IPS-18a (cell line): ENCODE data around the gene FAM8A1.

Experiments used
- H3K27ac ChIP-seq: one replicate; pipeline ENCODE4 v1.5.1; 2013; ENCODE audit warnings: low read length
- H3K27me3 ChIP-seq: one replicate; pipeline ENCODE4 v1.6.1; 2013; ENCODE audit warnings: mild to moderate bottlenecking, low read length; ENCODE audit not compliant: control insufficient read depth, insufficient read depth
- H3K36me3 ChIP-seq: one replicate; pipeline ENCODE4 v1.6.1; 2013; ENCODE audit warnings: low read depth, low read length; ENCODE audit not compliant: control insufficient read depth
- H3K4me1 ChIP-seq: one replicate; pipeline ENCODE4 v1.6.1; 2013; ENCODE audit warnings: low read depth, low read length; ENCODE audit not compliant: control insufficient read depth
- H3K4me3 ChIP-seq: one replicate; pipeline ENCODE4 v1.5.1; 2013; ENCODE audit warnings: low read length
- H3K9ac ChIP-seq: one replicate; pipeline ENCODE4 v1.6.1; 2013; ENCODE audit warnings: mild to moderate bottlenecking, low read length, moderate library complexity
- H3K9me3 ChIP-seq: one replicate; pipeline ENCODE4 v1.6.1; 2013; ENCODE audit warnings: low read depth, low read length; ENCODE audit not compliant: control insufficient read depth

Gene FAM8A1

DNA sequence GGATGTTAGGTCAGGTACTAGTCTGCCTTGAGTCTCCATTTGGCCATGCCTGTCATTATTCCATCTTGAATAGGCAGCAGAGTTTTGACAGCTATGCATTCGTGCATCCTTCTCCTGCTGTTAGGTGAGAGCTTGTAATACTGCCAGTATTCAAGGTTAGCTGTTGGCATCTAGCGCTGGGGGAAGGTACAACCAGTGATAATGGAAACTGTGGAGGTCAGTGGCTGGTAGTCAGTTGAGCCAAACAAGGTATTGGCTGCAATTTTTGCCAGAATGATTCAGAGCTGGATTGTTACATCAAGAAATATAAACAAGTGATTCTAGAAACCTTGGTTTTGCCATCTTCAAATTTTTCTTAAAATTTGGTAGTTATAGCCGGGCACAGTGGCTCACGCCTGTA is 6.5 kb downstream of the FAM8A1 start:
- Histone ChIP-seq H3K9ac (no peak overlapping the region), H3K27me3 (peaks cover 2% of the 10 kb centered on the region), H3K9me3 (no peaks in the 10 kb centered on the region), H3K4me1 (no peaks in the 10 kb centered on the region), H3K36me3 (peaks cover 10% of the 10 kb centered on the region), H3K4me3 (no peak overlapping the region), H3K27ac (no peak overlapping the region)

GRCh38 chr6:17610835-17611234 is 10.7 kb downstream of the FAM8A1 start:
- no peak overlapping the region for H3K27ac ChIP-seq
- no peak overlapping the region for H3K9ac ChIP-seq
- H3K4me1 ChIP-seq = no peaks in the 10 kb centered on the region
- no peaks in the 10 kb centered on the region for H3K27me3 ChIP-seq
- peaks cover 29% of the 10 kb centered on the region for H3K36me3 ChIP-seq
- H3K4me3 ChIP-seq = no peak overlapping the region
- no peaks in the 10 kb centered on the region for H3K9me3 ChIP-seq

- H3K9me3 ChIP-seq = no peaks in the 10 kb centered on the region
- peaks cover 41% of the 10 kb centered on the region for H3K36me3 ChIP-seq
- no peaks in the 10 kb centered on the region for H3K4me1 ChIP-seq
- no peak overlapping the region for H3K4me3 ChIP-seq
- H3K9ac ChIP-seq = no peak overlapping the region
- no peaks in the 10 kb centered on the region for H3K27me3 ChIP-seq
- H3K27ac ChIP-seq = no peak overlapping the region
Measured at GRCh38 chr6:17612048-17612447, 11.9 kb downstream of the FAM8A1 start.

DNA sequence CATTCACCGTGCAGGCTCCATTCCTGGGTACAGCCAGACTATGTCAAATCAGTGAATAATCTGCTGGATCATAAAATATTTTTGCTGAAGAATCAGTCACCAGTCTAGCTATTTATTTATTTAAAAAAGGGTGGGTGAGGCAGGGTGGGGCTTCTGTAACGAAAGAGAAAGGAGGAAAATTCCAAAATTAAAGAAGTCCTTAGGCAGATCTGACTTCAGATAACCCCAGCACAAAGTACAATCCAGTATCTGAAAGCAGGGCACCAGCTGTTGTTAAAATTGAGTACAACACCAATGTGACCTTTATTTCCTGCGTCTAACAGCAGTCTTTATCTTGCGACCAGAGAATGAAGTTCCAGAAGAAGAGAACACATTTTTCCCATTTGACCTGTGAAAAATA is 15.7 kb downstream of the FAM8A1 start:
- Histone ChIP-seq H3K9me3 (no peaks in the 10 kb centered on the region), H3K4me1 (no peaks in the 10 kb centered on the region), H3K36me3 (peaks cover 49% of the 10 kb centered on the region), H3K27me3 (no peaks in the 10 kb centered on the region), H3K27ac (no peak overlapping the region), H3K4me3 (no peak overlapping the region), H3K9ac (no peak overlapping the region)

DNA sequence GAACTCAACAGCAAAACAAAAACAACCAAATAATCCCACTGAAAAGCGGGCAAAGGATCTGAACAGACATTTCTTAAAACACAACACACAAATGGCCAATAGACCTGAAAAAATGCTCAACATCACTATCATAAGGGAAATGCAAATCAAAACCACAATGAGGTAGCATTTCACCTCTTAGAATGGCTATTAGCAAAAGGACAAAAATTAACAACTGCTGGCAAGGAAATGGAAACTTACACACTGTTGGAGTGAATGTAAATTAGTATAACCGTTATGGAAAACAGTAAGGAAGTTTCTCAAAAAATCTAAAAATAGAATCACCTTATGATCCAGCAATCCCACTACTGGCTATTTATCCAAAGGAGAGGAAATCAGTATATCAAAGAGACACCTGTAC is 20.9 kb downstream of the FAM8A1 start:
- peaks cover 67% of the 10 kb centered on the region for H3K36me3 ChIP-seq
- H3K4me1 ChIP-seq = no peaks in the 10 kb centered on the region
- H3K9me3 ChIP-seq = no peaks in the 10 kb centered on the region
- H3K27me3 ChIP-seq = no peaks in the 10 kb centered on the region
- H3K27ac ChIP-seq = no peak overlapping the region
- no peak overlapping the region for H3K4me3 ChIP-seq
- H3K9ac ChIP-seq = no peak overlapping the region

DNA sequence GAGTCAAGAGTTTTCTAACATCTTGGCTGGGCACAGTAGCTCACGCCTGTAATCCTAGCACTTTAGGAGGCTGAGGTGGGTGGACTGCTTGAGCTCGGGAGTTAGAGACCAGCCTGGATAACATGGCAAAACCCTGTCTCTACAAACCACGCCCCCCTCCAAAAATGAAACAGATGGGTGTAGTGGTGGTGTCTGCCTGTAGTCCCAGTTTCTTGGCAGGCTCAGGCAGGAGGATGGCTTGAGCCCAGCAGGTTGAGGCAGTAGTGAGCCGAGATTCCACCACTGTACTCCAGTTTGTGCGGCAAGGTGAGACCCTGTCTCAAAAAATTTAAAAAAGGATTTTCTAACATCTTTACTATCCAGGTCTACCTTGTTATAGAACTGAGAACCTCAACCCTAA is 22.0 kb downstream of the FAM8A1 start:
- H3K27me3 ChIP-seq = no peaks in the 10 kb centered on the region
- no peak overlapping the region for H3K9ac ChIP-seq
- H3K4me1 ChIP-seq = no peaks in the 10 kb centered on the region
- H3K4me3 ChIP-seq = no peak overlapping the region
- H3K9me3 ChIP-seq = no peaks in the 10 kb centered on the region
- peaks cover 67% of the 10 kb centered on the region for H3K36me3 ChIP-seq
- no peak overlapping the region for H3K27ac ChIP-seq

DNA sequence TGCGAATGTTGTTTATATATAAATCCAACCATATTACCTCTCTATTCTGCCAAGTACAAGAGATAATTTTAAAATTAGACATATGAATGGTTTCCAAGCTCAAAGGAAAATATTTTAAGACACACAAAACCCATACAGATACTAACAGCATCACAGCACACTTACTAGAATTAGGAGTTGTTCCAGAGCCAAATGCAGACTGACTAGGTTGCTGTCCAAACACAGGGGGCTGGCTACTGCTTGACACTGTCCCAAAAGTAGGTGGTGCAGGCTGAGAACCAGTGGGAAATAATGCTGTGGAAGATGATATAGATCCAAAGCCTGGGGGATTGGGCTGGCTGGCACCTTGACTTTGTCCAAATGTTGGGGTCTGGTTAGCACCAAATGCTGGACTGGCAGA is 24.3 kb downstream of the FAM8A1 start:
- peaks cover 77% of the 10 kb centered on the region for H3K36me3 ChIP-seq
- H3K4me1 ChIP-seq = no peaks in the 10 kb centered on the region
- no peak overlapping the region for H3K9ac ChIP-seq
- H3K27me3 ChIP-seq = no peaks in the 10 kb centered on the region
- H3K9me3 ChIP-seq = no peaks in the 10 kb centered on the region
- H3K27ac ChIP-seq = no peak overlapping the region
- no peak overlapping the region for H3K4me3 ChIP-seq

DNA sequence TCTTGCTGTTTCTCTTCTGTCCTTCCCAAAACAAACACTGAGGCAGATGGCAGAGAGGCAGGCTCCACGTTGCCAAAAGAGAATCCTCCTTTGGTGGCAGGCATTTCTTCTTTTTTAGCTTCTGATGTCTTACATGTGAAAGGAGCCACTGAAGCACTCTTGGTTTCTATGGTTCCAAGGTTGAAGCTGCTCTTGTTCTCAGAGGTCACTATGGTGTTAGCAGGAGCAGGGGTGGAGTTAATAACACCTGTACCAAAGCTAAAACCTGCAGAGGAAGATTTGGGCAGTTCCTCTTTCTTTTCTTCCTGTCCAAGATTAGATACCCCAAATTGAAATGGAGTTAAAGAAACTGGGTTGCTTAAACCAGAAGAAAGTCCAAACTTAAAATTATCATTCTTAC is 28.8 kb downstream of the FAM8A1 start:
- Histone ChIP-seq H3K4me1 (no peaks in the 10 kb centered on the region), H3K27me3 (no peaks in the 10 kb centered on the region), H3K36me3 (peaks cover 89% of the 10 kb centered on the region), H3K27ac (no peak overlapping the region), H3K9ac (no peak overlapping the region), H3K9me3 (no peaks in the 10 kb centered on the region), H3K4me3 (no peak overlapping the region)

DNA sequence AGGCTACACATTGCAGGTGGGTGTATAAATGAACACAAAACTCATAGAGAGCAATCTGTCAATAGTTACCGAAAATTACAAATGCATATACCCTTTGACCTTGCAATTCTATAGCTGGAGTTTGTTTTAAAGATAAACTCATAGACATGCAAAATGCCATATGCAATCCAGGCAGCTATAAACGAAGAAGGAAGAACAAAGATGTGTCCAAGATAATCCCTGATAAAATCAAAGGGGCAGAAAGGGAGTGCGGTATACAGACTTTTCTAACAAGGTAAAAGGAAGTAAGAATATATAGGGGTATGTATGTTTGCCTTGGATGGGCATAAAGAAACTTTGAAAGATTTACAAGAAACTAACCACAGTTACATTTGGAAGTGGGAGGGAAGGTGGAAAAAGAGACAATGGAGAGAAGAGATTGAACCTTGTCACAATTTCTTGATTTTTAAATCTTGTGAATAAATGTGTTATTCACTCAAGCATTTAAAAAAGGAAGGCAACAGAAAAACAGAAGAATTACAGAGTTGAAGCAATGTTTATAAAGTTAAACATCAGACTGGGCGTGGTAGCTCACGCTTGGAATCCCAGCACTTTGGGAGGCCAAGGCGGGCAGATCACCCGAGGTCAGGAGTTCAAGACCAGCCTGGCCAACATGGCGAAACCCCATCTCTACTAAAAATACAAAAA is 29.9 kb downstream of the FAM8A1 start:
- Histone ChIP-seq H3K27ac (no peak overlapping the region), H3K36me3 (peaks cover 86% of the 10 kb centered on the region), H3K9ac (no peak overlapping the region)

GRCh38 chr6:17630511-17631073 is 30.5 kb downstream of the FAM8A1 start:
- no peaks in the 10 kb centered on the region for H3K9me3 ChIP-seq
- H3K4me1 ChIP-seq = no peaks in the 10 kb centered on the region
- peaks cover 82% of the 10 kb centered on the region for H3K36me3 ChIP-seq
- no peak overlapping the region for H3K27ac ChIP-seq
- H3K9ac ChIP-seq = no peak overlapping the region
- no peak overlapping the region for H3K4me3 ChIP-seq
- H3K27me3 ChIP-seq = no peaks in the 10 kb centered on the region

More for the DNA sequence above, 29.9 kb downstream of the FAM8A1 start:
- no peak overlapping the region for H3K4me3 ChIP-seq
- no peaks in the 10 kb centered on the region for H3K9me3 ChIP-seq
- H3K27me3 ChIP-seq = no peaks in the 10 kb centered on the region
- no peaks in the 10 kb centered on the region for H3K4me1 ChIP-seq

GRCh38 chr6:17632934-17633333 is 32.8 kb downstream of the FAM8A1 start:
- no peak overlapping the region for H3K27ac ChIP-seq
- no peaks in the 10 kb centered on the region for H3K9me3 ChIP-seq
- no peaks in the 10 kb centered on the region for H3K27me3 ChIP-seq
- peaks cover 82% of the 10 kb centered on the region for H3K36me3 ChIP-seq
- no peak overlapping the region for H3K9ac ChIP-seq
- H3K4me3 ChIP-seq = no peak overlapping the region
- no peaks in the 10 kb centered on the region for H3K4me1 ChIP-seq

GRCh38 chr6:17633465-17634188 is 33.5 kb downstream of the FAM8A1 start:
- Histone ChIP-seq H3K9ac (no peak overlapping the region), H3K4me3 (no peak overlapping the region), H3K36me3 (peaks cover 83% of the 10 kb centered on the region), H3K27me3 (no peaks in the 10 kb centered on the region), H3K4me1 (no peaks in the 10 kb centered on the region), H3K27ac (no peak overlapping the region), H3K9me3 (no peaks in the 10 kb centered on the region)
